ENCODE measurements around the gene RGS16.
A peak's percentile ranks its signal among the peaks of the same experiment; 100 is the strongest.

Gene RGS16

DNA sequence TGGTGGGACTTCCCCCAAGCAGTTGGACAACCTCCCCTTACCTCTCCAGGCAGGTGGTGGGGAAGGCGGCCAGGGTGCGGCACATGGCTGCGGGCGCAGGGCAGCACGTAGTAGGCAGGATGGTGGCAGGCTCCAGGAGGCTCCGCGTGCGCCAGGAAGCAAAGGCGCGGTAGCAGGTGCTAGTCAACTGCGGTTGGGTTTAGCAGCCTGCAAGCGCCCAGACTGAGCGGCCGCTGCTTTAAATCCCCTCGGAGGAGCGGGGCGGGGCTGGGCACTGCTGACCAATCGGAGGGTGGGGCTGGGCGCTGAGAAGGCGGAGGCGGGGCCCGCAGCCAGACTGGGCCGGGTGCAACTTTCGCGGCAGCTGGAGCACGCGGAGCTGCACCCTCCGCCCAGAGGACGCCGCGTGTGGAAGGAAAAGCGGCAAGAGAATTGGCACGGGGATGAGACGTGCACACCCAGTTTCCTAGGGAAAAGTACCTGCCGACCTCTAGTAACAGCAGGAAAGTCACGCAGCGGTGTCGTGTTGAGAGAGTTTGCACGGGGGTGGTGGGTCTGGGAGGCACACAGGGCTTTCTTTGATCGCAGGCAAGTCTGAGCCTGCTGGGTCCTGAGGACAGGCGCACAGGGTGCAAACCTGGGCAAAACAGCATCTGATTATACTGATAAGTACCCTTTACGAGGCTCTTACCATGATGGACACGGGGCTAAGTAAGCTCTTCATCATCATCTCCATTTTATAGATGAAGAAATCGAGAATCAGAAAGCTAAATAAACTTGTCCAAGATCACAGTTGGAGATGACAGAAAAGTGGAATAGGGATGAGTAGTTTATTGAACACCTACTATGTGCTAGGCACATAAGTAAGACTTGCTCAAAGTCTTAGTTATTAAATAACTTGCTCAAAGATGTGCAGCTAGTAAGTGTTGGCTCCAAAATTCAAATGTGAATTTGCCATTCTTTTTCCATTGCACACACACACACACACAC lies at the start of gene RGS16:
Gene RGS16 (minus strand): TSS at position 215 of the 990 bp plus-strand sequence. CDS start 130 bp downstream, at position 85.
- H3K27ac Mint-ChIP-seq, result peak within 1 kb of the TSS; percentile 86
- DNase-seq, result peak; percentile 94
- no peaks in the 10 kb centered on the region for H3K9me3 Mint-ChIP-seq
- peak within 1 kb of the TSS; percentile 77 for H3K4me3 Mint-ChIP-seq
- CTCF ChIA-PET, result interaction anchor here (0.7 to 22.4 kb wide), 5 partner anchors 10 to 519 kb away, joined by 3 to 717 read pairs (median 8); partner anchors contain the start of gene NPL
- H3K4me1 Mint-ChIP-seq, result peaks cover 19% of the 10 kb centered on the region
- H3K36me3 Mint-ChIP-seq, result peaks cover 3% of the 10 kb centered on the region
- peaks cover 47% of the 10 kb centered on the region for H3K27me3 Mint-ChIP-seq

- Mint-ChIP-seq H3K4me1 (no peaks in the 10 kb centered on the region), H3K9me3 (no peaks in the 10 kb centered on the region), H3K27me3 (peaks cover 17% of the 10 kb centered on the region), H3K4me3 (no peak overlapping the region), H3K27ac (no peak overlapping the region), H3K36me3 (no peaks in the 10 kb centered on the region)
- CTCF ChIA-PET, result interaction anchor here (0.8 kb wide), 1 partner anchor 131 kb away, joined by 3 read pairs; no protein-coding TSS in a partner anchor
- DNase-seq, result no peak
Observed at GRCh38 chr1:182653986-182654385, 49.8 kb upstream of the RGS16 start.

DNA sequence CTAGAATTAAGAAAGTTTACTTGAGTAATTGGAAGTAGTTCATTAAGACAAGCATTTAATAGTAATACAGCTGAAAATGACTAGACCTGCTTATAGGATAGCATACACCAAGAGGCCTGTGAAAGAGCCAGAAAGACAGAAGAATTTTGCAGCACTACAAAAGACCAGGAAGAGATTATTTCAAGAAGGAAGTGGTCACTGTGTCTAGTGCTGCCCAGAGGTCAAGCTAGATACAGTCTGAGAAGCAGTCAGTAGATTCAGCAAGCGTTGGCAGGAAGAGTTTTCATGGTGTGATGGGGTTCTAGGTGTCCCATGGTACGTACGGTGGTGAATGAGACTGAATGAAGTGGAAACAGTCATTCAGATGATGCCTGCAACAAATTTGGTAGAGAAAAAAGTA lies 48.7 kb upstream of the RGS16 start:
- Mint-ChIP-seq H3K27me3 (peaks cover 20% of the 10 kb centered on the region), H3K9me3 (no peaks in the 10 kb centered on the region), H3K27ac (no peak overlapping the region), H3K4me1 (no peaks in the 10 kb centered on the region), H3K36me3 (no peaks in the 10 kb centered on the region), H3K4me3 (no peak overlapping the region)
- CTCF ChIA-PET, result interaction anchor here (1.1 kb wide), 1 partner anchor 61 kb away, joined by 3 read pairs; no protein-coding TSS in a partner anchor
- DNase-seq, result no peak

- H3K27ac Mint-ChIP-seq, result no peak overlapping the region
- no peak overlapping the region for H3K4me3 Mint-ChIP-seq
- no peaks in the 10 kb centered on the region for H3K9me3 Mint-ChIP-seq
- no peaks in the 10 kb centered on the region for H3K4me1 Mint-ChIP-seq
- no peaks in the 10 kb centered on the region for H3K36me3 Mint-ChIP-seq
- no peak for DNase-seq
- peaks cover 18% of the 10 kb centered on the region for H3K27me3 Mint-ChIP-seq
- CTCF ChIA-PET, result no interaction called here
Observed at GRCh38 chr1:182651339-182651724, 47.1 kb upstream of the RGS16 start.

DNA sequence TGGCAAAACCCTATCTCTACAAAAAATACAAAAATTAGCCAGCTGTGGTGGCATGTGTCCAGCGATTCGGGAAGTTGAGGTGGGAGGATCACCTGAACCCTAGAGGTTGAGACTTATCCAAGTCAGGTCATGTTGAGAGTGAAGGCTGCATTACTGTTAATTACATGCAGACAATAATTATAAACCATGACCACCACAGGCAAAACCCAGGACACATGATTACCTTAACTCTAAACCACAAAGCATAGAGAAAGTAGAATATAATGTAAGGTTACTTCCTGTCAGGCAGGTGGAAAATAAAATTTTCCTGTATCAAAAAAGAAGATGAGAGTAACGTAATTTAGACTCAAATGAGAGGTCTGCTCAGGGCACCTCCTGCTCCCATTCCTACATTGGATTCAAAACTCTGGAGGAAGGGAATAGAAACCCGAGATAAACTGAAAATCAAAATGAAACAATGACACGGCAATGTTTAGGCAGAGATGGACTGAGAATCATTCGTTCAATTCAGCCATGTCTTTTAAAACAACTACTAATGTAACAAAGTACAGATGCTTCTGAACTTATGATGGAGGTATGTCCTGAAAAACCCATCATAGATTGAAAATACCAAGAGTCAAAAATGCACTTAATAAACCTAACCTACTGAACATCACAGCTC lies 46.6 kb upstream of the RGS16 start:
- CTCF ChIA-PET, result no interaction called here
- no peaks in the 10 kb centered on the region for H3K9me3 Mint-ChIP-seq
- DNase-seq, result no peak
- H3K36me3 Mint-ChIP-seq, result no peaks in the 10 kb centered on the region
- no peaks in the 10 kb centered on the region for H3K4me1 Mint-ChIP-seq
- no peak overlapping the region for H3K4me3 Mint-ChIP-seq
- peaks cover 20% of the 10 kb centered on the region for H3K27me3 Mint-ChIP-seq
- H3K27ac Mint-ChIP-seq, result no peak overlapping the region

- Mint-ChIP-seq H3K27ac (no peak overlapping the region), H3K4me3 (no peak overlapping the region), H3K9me3 (no peaks in the 10 kb centered on the region), H3K36me3 (no peaks in the 10 kb centered on the region), H3K27me3 (peaks cover 26% of the 10 kb centered on the region), H3K4me1 (no peaks in the 10 kb centered on the region)
- no peak for DNase-seq
- CTCF ChIA-PET, result no interaction called here
Observed at GRCh38 chr1:182649041-182649440, 44.9 kb upstream of the RGS16 start.

DNA sequence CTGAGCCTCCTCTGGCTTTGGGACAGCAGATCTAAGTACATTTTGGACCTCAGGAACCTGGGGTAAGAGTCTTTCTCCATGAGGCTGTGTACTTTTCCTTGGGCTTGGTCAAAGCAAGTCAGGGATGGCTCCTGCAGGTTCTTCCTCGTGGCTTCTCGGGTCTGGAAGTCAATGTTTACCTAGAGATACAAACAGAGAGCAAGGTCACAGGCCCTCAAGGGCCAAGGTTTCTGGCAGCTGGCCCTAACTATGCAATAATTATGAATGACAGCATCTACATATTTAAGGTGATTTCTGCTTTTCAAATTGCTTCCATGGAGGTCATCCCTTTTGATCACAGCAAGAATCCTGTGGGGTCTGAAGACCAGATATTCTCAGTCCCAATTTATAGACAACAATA lies 42.5 kb upstream of the RGS16 start:
- Mint-ChIP-seq H3K4me3 (no peak overlapping the region), H3K27ac (no peak overlapping the region), H3K27me3 (peaks cover 29% of the 10 kb centered on the region), H3K9me3 (no peaks in the 10 kb centered on the region), H3K4me1 (no peaks in the 10 kb centered on the region), H3K36me3 (no peaks in the 10 kb centered on the region)
- CTCF ChIA-PET, result no interaction called here
- no peak for DNase-seq

GRCh38 chr1:182644886-182645285 lies 40.7 kb upstream of the RGS16 start:
- DNase-seq, result no peak
- no peaks in the 10 kb centered on the region for H3K4me1 Mint-ChIP-seq
- no peaks in the 10 kb centered on the region for H3K9me3 Mint-ChIP-seq
- H3K27ac Mint-ChIP-seq, result no peak overlapping the region
- H3K36me3 Mint-ChIP-seq, result no peaks in the 10 kb centered on the region
- peaks cover 32% of the 10 kb centered on the region for H3K27me3 Mint-ChIP-seq
- CTCF ChIA-PET, result no interaction called here
- no peak overlapping the region for H3K4me3 Mint-ChIP-seq

GRCh38 chr1:182643699-182644098 lies 39.5 kb upstream of the RGS16 start:
- no peak for DNase-seq
- CTCF ChIA-PET, result interaction anchor here (0.8 kb wide), 1 partner anchor 18 kb away, joined by 3 read pairs; no protein-coding TSS in a partner anchor
- peaks cover 35% of the 10 kb centered on the region for H3K27me3 Mint-ChIP-seq
- H3K27ac Mint-ChIP-seq, result no peak overlapping the region
- no peaks in the 10 kb centered on the region for H3K36me3 Mint-ChIP-seq
- no peak overlapping the region for H3K4me3 Mint-ChIP-seq
- H3K4me1 Mint-ChIP-seq, result no peaks in the 10 kb centered on the region
- no peaks in the 10 kb centered on the region for H3K9me3 Mint-ChIP-seq

DNA sequence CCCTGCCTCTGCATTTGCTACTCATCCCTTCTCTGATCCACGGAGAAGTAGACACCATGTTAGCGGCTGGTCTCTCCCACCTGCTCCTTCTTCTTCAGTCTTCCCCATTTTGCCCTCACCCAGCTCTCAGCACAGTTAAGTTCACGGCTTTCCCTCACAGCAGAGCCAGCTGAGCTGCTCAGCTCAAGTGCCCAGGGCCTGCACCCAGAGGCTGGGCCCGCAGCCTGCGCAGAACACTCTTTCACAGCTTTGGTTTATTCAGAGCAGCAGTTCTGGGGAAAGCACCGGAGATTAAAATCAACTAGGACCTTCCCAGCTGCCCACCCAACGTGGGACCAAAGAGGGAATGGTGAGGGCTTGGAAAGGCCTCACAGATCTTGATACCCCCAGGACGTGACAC lies 38.3 kb upstream of the RGS16 start:
- no peaks in the 10 kb centered on the region for H3K4me1 Mint-ChIP-seq
- H3K4me3 Mint-ChIP-seq, result no peak overlapping the region
- no peak overlapping the region for H3K27ac Mint-ChIP-seq
- no peak for DNase-seq
- no peaks in the 10 kb centered on the region for H3K36me3 Mint-ChIP-seq
- CTCF ChIA-PET, result no interaction called here
- H3K9me3 Mint-ChIP-seq, result no peaks in the 10 kb centered on the region
- H3K27me3 Mint-ChIP-seq, result peaks cover 36% of the 10 kb centered on the region

GRCh38 chr1:182641561-182641960 lies 37.4 kb upstream of the RGS16 start:
- Mint-ChIP-seq H3K36me3 (no peaks in the 10 kb centered on the region), H3K27ac (no peak overlapping the region), H3K4me3 (no peak overlapping the region), H3K9me3 (no peaks in the 10 kb centered on the region), H3K4me1 (no peaks in the 10 kb centered on the region), H3K27me3 (peaks cover 42% of the 10 kb centered on the region)
- CTCF ChIA-PET, result no interaction called here
- DNase-seq, result no peak

DNA sequence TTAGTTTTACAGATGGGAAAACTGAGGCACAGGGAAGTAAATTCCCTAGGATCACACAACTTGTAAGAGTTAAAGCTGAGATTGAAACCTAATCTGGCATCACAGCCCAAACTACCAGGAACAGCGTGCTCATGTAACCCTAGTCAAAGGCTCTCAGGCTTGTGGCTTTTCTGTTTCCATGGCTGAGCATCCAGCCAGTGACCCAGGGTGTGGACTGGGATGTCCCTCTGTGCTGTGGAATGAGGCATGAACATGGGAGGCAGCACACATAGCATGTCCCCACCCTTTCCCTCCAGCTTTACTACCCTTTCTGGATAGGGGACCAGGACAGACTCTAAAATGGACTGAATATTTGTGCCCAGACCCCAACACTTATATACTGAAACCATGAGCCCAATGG lies 35.1 kb upstream of the RGS16 start:
- Mint-ChIP-seq H3K27me3 (peaks cover 51% of the 10 kb centered on the region), H3K9me3 (no peaks in the 10 kb centered on the region), H3K4me3 (no peak overlapping the region), H3K27ac (no peak overlapping the region), H3K4me1 (no peaks in the 10 kb centered on the region), H3K36me3 (no peaks in the 10 kb centered on the region)
- DNase-seq, result no peak
- CTCF ChIA-PET, result no interaction called here

DNA sequence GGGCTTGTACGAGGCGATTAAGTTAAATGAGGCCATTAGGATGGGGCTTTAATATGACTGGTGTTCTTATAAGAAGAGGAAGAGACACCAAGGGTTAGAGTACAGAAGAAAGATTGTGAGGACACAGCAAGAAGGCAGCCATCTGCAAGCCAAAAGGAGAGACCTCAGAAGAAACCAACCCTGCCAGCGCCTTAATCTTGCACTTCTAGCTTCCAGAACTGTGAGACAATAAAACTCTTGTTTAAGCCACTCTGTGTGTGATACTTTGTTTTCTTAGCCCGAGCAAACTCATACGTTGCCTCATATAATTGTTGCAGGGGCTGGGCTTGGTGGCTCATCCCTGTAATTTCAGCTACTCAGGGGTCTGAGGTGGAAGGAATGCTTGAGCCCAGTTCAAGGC lies 33.6 kb upstream of the RGS16 start:
- H3K36me3 Mint-ChIP-seq, result no peaks in the 10 kb centered on the region
- DNase-seq, result no peak
- H3K27me3 Mint-ChIP-seq, result peaks cover 58% of the 10 kb centered on the region
- no peaks in the 10 kb centered on the region for H3K9me3 Mint-ChIP-seq
- CTCF ChIA-PET, result no interaction called here
- H3K4me1 Mint-ChIP-seq, result peaks cover 4% of the 10 kb centered on the region
- no peak overlapping the region for H3K4me3 Mint-ChIP-seq
- no peak overlapping the region for H3K27ac Mint-ChIP-seq

DNA sequence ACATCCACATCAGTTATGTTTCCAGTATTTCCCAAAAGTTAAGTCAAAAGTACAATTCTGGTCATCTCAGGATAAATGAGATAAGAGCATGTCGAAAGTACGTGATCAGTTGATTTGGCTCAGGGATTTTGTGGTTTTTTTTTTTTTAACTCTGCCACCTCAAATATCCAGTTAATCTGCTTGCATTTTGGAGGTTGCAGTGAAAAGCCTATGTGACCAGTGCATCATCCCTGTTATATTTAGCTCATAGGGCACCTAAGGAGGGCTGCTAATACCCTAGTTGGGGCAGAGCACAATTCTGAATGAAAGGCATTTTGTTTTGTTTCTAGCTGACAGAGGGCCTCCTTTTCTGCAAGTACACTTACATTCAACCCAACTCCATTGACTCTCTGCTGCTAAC lies 31.7 kb upstream of the RGS16 start:
- Mint-ChIP-seq H3K36me3 (no peaks in the 10 kb centered on the region), H3K4me1 (peaks cover 18% of the 10 kb centered on the region), H3K27me3 (peaks cover 71% of the 10 kb centered on the region), H3K4me3 (no peak overlapping the region), H3K27ac (no peak overlapping the region), H3K9me3 (no peaks in the 10 kb centered on the region)
- CTCF ChIA-PET, result no interaction called here
- DNase-seq, result no peak

All from activated naive CD4-positive, alpha-beta T cell treated with anti-CD3 and anti-CD28 coated beads, Interleukin-2, amount 10 ng/mL, durations not matched to agents 7 days and 5 days (primary cell).